Osteocyte (in vitro differentiated cells): ENCODE results near the gene TEX11. TPM values are rescaled to one million over a fixed set of nuclear protein-coding genes. Genes with fewer than 3 reads are reported as not detected.
"Not testable (repeated sequence)": the region's sequence is repeated elsewhere in the genome, so short reads cannot be mapped to it uniquely, and the experiment has no call there.

Experiments
- DNase-seq: peaks from one replicate; pipeline ENCODE4 v3.0.0; 2021; ENCODE audit warnings: mixed read lengths; ENCODE audit not compliant: unreplicated experiment; ENCODE audit errors: extremely low spot score
- H3K27ac Mint-ChIP-seq: one replicate; pipeline ENCODE4 v1.8.0; 2021; ENCODE audit warnings: mild to moderate bottlenecking, mixed read lengths; ENCODE audit not compliant: unreplicated experiment
- H3K27me3 Mint-ChIP-seq: one replicate; pipeline ENCODE4 v1.8.0; 2021; ENCODE audit warnings: mixed read lengths; ENCODE audit not compliant: unreplicated experiment
- H3K36me3 Mint-ChIP-seq: one replicate; pipeline ENCODE4 v1.8.0; 2021; ENCODE audit warnings: mixed read lengths; ENCODE audit not compliant: unreplicated experiment
- H3K4me1 Mint-ChIP-seq: one replicate; pipeline ENCODE4 v1.8.0; 2021; ENCODE audit warnings: mixed read lengths; ENCODE audit not compliant: unreplicated experiment
- H3K4me3 Mint-ChIP-seq: one replicate; pipeline ENCODE4 v1.8.0; 2021; ENCODE audit warnings: mild to moderate bottlenecking, moderate library complexity, mixed read lengths; ENCODE audit not compliant: unreplicated experiment
- H3K9me3 Mint-ChIP-seq: one replicate; pipeline ENCODE4 v1.8.0; 2021; ENCODE audit warnings: mixed read lengths; ENCODE audit not compliant: unreplicated experiment
- total RNA-seq: library from RNA; stranded (reverse); gene quantifications from 2 replicates; pipeline ENCODE4 v1.2.1, GENCODE V29; 2021
- TF ChIP-seq, protein P1 (sequence below): fragments of 200-600 bp; sonication (generic); IDR thresholded peaks from 2 replicates; pipeline ENCODE4 v1.5.0; 2021; ENCODE audit warnings: antibody characterized with exemption, mild to moderate bottlenecking, moderate library complexity

Gene TEX11
- total RNA-seq, 1 donor from 2014 or later: not detected

DNA sequence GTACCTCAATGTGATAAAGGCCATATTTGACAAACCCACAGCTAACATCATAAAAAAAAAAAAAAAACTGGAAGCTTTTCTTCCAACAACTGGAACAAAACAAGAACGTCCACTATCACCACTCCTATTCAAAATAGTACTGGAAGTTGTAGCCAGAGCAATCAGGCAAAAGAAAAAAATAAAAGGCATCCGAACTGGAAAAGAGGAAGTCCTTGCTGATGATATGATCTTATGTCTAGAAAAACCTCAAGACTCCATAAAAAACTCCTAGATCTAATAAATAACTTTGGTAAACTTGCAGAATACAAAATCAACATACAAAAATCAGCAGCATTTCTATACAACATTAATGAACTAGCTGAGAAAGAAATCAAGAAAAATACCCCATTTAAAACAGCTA lies 134.3 kb downstream of the TEX11 start:
- Mint-ChIP-seq H3K27ac (no peak overlapping the region), H3K4me3 (no peak overlapping the region), H3K4me1 (no peaks in the 10 kb centered on the region), H3K36me3 (no peaks in the 10 kb centered on the region), H3K9me3 (peaks cover 18% of the 10 kb centered on the region), H3K27me3 (peaks cover 2% of the 10 kb centered on the region)
- TF ChIP-seq, protein P1, sequence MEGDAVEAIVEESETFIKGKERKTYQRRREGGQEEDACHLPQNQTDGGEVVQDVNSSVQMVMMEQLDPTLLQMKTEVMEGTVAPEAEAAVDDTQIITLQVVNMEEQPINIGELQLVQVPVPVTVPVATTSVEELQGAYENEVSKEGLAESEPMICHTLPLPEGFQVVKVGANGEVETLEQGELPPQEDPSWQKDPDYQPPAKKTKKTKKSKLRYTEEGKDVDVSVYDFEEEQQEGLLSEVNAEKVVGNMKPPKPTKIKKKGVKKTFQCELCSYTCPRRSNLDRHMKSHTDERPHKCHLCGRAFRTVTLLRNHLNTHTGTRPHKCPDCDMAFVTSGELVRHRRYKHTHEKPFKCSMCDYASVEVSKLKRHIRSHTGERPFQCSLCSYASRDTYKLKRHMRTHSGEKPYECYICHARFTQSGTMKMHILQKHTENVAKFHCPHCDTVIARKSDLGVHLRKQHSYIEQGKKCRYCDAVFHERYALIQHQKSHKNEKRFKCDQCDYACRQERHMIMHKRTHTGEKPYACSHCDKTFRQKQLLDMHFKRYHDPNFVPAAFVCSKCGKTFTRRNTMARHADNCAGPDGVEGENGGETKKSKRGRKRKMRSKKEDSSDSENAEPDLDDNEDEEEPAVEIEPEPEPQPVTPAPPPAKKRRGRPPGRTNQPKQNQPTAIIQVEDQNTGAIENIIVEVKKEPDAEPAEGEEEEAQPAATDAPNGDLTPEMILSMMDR: no peak
- no peak for DNase-seq

DNA sequence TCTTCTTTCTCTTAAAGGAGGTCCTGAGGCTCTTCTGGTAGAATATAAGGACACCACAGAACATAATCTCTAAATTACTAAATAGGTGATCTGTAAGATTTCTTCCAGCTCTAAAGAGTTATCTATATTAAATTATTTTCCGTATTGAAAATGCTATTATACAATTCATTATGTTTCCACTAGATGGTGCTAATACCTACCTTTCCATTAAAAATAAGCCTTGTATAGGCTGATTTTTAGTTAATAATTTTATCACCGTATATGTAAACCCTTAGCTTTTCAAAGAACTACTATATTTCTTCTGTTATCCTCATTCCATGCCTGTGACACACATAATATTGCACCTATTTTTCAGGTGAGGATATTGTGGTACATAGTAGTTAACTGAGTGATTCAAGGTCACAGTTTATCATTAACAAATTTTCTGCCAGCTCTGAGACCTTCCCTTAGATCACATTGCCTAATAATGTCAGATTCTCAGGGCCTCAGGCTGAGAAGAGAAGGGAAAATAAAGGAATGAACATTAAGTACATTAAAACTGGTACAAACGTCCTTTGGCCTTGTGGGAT lies 138.8 kb downstream of the TEX11 start:
- no peaks in the 10 kb centered on the region for H3K36me3 Mint-ChIP-seq
- H3K27ac Mint-ChIP-seq: no peak overlapping the region
- DNase-seq: no peak
- peaks cover 10% of the 10 kb centered on the region for H3K9me3 Mint-ChIP-seq
- TF ChIP-seq, protein P1: peak; percentile 53
- H3K4me3 Mint-ChIP-seq: no peak overlapping the region
- no peaks in the 10 kb centered on the region for H3K4me1 Mint-ChIP-seq
- peaks cover 6% of the 10 kb centered on the region for H3K27me3 Mint-ChIP-seq

DNA sequence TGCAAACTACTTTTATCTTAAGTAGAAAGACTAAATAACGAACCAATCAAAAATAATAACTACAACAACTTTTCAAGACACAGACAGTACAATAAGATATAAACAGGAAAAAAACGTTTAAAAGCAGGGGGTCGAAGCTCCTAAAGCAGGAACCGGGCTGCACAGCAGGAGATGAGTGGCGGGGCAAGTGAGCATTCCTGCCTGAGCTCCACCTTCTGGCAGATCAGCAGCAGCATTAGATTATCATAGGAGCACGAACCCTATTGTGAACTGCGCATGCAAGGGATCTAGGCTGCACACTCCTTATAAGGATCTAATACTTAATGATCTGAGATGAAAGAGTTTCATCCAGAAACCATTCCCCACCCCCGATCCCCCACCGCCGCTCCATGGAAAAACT lies 146.2 kb downstream of the TEX11 start:
- H3K4me3 Mint-ChIP-seq: no peak overlapping the region
- TF ChIP-seq, protein P1: no peak
- H3K9me3 Mint-ChIP-seq: no peaks in the 10 kb centered on the region
- H3K36me3 Mint-ChIP-seq: no peaks in the 10 kb centered on the region
- DNase-seq: peak; percentile 65
- peaks cover 14% of the 10 kb centered on the region for H3K27me3 Mint-ChIP-seq
- no peaks in the 10 kb centered on the region for H3K4me1 Mint-ChIP-seq
- H3K27ac Mint-ChIP-seq: no peak overlapping the region

DNA sequence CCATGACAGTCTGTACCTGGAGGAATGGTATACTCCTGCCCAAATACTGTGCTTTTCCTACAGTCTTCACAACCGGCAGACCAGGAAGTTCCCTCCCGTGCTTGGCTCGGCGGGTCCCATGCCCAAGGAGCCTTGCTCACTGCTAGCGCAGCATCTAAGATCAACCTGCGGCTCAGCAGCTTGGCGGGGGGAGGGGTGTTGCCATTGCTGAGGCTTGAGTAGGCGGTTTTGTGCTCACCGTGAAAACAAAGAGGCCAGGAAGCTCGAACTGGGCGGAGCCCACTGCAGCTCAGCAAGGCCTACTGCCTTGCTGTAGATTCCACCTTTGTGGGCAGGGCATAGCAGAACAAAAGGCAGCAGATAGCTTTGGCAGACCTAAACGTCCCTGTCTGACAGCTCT lies 152.7 kb downstream of the TEX11 start:
- no peak overlapping the region for H3K4me3 Mint-ChIP-seq
- H3K36me3 Mint-ChIP-seq: no peaks in the 10 kb centered on the region
- TF ChIP-seq, protein P1: no peak
- peaks cover 4% of the 10 kb centered on the region for H3K9me3 Mint-ChIP-seq
- DNase-seq: peak; percentile 73
- no peaks in the 10 kb centered on the region for H3K4me1 Mint-ChIP-seq
- peaks cover 6% of the 10 kb centered on the region for H3K27me3 Mint-ChIP-seq
- no peak overlapping the region for H3K27ac Mint-ChIP-seq

DNA sequence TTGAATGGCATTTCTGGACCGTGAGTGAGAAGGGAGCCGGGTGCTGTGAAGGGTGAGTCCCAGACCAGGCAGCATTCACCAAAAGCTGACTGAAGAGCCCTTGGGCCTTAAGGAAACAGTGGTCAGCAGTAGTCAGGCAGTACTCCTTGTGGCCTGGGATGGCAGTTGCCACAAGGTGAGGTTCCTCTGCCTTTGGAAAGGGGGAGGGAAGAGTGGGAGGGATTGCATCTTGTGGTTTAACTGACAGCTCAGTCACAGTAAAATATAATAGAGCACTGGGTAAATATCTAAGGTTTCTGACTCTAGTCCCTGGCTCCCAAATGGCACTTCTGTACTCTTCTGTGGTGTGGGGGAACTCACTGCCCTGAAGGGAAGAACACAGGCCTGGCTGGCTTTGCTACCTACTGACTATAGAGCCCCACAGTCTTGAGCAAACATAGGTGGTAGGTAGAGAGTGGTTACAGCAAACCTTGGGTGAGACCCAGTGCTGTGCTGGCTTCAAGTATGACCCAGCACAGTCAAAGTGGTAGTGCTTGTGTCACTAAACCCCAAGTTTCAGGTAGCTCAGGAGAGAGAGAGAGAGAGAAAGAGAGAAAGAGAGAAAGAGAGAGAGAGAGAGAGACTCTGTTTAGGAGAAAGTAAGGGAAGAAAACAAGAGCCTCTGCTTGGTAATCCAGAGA lies 154.2 kb downstream of the TEX11 start:
- H3K27me3 Mint-ChIP-seq: peaks cover 6% of the 10 kb centered on the region
- DNase-seq: no peak
- H3K36me3 Mint-ChIP-seq: no peaks in the 10 kb centered on the region
- no peaks in the 10 kb centered on the region for H3K4me1 Mint-ChIP-seq
- H3K9me3 Mint-ChIP-seq: peaks cover 4% of the 10 kb centered on the region
- TF ChIP-seq, protein P1: no peak
- H3K27ac Mint-ChIP-seq: no peak overlapping the region
- H3K4me3 Mint-ChIP-seq: no peak overlapping the region

DNA sequence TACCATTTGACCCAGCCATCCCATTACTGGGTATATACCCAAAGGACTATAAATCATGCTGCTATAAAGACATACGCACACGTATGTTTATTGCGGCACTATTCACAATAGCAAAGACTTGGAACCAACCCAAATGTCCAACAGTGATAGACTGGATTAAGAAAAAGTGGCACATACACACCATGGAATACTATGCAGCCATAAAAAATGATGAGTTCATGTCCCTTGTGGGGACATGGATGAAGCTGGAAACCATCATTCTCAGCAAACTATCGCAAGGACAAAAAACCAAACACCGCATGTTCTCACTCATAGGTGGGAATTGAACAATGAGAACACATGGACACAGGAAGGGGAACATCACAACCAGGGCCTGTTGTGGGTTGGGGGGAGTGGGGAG lies 174.7 kb downstream of the TEX11 start:
- H3K36me3 Mint-ChIP-seq, H3K27ac Mint-ChIP-seq, H3K27me3 Mint-ChIP-seq, H3K4me1 Mint-ChIP-seq, DNase-seq, H3K4me3 Mint-ChIP-seq: not testable (repeated sequence)
- H3K9me3 Mint-ChIP-seq: peaks cover 17% of the 10 kb centered on the region

DNA sequence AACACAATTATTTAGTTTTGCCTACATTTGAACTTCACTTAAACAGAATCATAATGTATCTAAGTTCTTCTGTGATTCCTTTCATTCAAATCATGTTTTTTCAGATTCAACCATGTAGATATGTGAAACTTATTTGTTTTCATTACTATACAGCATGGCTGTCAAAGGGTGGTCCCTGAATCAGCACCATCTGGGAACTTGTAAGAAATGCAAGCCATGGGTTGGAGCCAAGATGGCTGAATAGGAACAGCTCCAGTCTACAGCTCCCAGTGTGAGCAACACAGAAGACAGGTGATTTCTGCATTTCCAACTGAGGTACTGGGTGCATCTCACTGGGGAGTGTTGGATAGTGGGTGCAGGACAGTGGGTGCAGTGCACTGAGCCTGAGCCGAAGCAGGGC lies 180.6 kb downstream of the TEX11 start:
- H3K9me3 Mint-ChIP-seq, H3K27ac Mint-ChIP-seq, H3K4me1 Mint-ChIP-seq, H3K27me3 Mint-ChIP-seq, H3K4me3 Mint-ChIP-seq, H3K36me3 Mint-ChIP-seq, DNase-seq: not testable (repeated sequence)
